HL-60/S4 treated with phorbol 12-myristate 13-acetate at 8.2 ng/mL for 4 days and 3 days (cell line): ENCODE measurements around the gene FAHD2A.
"Not testable (repeated sequence)": the region's sequence is repeated elsewhere in the genome, so short reads cannot be mapped to it uniquely, and the experiment has no call there.

Experiments
- in situ Hi-C: fragments of 300-500 bp; cut with MboI; formaldehyde crosslinking; loops from 2 replicates; pipeline ENCODE4 v1.15.0; 2022; ENCODE audit warnings: low sequenced_read_pairs

The FAHD2A gene

DNA sequence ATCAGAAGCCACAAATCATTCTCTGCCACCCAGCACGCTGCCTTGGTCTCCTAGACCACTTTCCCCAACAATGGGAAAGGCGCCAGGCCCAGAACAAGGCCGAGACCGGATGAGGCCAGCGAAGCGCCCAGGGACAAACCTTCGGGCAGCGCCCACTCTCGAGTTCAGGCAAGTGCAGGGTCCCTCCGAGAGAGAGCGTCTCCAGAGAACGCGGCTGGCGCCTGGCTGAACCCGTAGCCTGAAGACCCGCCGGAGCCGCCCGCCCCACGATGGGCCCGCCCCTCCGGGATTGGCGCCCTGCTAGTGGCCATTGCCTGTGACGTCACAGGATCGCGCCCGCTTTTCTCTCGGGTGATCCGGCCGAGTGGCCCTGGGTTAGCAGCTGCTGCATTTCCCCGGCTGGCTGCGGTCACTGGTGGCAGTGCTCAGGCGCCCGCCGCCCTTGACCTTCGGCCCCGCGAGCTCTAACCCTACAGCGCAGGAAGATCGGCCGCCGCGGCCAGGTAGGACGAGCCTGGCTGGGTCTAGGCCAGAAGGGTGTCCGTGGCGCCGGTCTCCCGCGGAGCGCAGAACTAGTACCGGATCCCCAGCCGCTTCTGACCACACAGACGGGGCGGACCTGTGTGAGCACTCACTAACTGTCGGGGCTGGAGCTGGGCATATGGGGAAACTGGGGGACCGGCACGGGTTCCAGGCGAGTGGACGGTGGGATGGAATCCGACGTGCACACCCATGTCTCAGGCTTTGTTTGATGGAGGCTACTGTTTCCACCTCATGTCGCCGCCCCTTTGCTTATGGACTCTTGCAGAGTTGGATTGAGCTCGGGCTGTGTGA lies at the start of gene FAHD2A:
Gene FAHD2A (plus strand): TSS at position 339 of the 834 bp plus-strand sequence. CDS start 2,851 bp downstream, outside the sequence.
- in situ Hi-C loops, result no loop called here

DNA sequence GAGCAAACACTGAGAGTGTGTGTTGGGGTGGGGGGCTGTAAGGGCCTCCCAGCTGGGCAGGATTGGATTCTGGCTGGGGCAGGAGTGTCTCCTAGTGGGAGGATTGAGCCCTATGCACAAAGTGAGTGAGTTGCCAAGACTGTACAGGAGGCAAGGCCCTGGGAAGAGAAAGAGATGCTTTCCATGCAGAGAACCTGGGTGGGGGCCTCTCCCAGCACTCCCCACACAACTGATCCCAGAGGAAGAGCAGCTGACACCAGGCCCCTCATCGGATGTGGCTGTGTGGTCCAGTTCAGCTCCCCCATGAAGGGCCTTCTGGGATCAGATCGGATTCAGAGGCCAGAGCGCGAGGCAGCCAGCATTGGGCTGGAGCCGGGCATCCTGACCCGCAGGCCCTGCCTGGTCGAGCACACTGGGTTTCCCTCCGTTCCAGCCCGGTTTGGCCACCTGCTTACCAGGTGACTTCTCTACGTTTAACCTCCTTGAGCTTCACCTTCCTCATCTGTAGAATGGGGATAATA lies 49.4 kb upstream of the FAHD2A start:
- in situ Hi-C loops, result no loop called here

DNA sequence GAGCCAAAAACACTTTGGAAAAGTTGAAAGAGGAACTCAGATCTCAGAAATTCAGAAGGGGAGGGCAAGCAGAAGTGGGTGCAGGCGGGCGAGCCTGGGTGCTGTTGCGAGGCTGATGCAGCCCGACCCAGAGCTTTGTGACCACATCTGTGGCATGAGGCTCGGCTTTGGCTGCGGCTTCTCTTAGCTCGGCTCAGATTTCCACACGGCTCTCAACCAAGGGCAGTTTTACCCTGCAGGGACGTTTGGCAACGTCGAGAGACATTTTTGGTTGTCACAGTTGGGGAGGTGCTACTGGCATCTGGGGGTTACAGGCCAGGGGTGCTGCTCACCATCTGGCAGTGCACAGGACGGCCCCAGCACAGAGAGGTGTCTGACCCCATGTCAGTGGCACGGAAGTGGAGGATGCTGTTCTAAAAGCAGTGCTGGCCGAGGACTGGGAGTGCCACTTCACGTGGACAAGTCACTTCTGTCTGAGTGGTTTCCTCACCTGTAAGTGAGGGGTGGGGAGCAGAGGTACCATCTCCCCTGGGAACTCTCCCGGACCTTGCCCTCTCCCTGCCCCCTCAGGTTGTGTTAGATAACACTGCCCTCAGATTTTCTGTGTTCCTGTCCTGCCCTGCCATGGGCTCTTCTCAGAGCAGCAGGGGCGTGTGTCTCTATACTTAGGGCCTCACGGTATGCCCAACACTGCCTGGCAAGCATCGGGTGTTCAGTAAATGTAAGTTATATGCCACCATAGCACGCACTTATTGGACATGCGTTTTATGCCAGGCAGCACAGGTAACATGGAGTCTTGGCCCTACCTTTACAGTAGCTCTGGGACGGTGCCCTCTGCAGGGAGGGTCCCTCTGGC lies 48.7 kb upstream of the FAHD2A start:
- in situ Hi-C loops, result no loop called here

GRCh38 chr2:95354469-95354901 lies 48.0 kb upstream of the FAHD2A start:
- in situ Hi-C loops, result no loop called here

- in situ Hi-C loops, result no loop called here
Observed at GRCh38 chr2:95354925-95355324, 47.6 kb upstream of the FAHD2A start.

DNA sequence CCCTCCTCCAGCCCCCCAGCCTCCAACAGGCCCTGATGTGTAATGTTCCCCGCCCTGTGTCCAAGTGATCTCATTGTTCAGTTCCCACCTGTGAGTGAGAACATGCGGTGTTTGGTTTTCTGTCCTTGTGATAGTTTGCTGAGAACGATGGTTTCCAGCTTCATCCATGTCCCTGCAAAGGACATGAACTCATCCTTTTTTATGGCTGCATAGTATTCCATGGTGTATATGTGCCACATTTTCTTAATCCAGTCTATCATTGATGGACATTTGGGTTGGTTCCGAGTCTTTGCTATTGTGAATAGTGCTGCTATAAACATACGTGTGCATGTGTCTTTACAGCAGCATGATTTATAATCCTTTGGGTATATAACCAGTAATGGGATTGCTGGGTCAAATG lies 47.0 kb upstream of the FAHD2A start:
- in situ Hi-C loops, result not testable (repeated sequence)

GRCh38 chr2:95356821-95357700 lies 45.4 kb upstream of the FAHD2A start:
- in situ Hi-C loops, result no loop called here

- in situ Hi-C loops, result no loop called here
Observed at GRCh38 chr2:95357717-95358280, 44.7 kb upstream of the FAHD2A start.

GRCh38 chr2:95359031-95359430 lies 43.5 kb upstream of the FAHD2A start:
- in situ Hi-C loops, result no loop called here

GRCh38 chr2:95359501-95359930 lies 43.0 kb upstream of the FAHD2A start:
- in situ Hi-C loops, result no loop called here

DNA sequence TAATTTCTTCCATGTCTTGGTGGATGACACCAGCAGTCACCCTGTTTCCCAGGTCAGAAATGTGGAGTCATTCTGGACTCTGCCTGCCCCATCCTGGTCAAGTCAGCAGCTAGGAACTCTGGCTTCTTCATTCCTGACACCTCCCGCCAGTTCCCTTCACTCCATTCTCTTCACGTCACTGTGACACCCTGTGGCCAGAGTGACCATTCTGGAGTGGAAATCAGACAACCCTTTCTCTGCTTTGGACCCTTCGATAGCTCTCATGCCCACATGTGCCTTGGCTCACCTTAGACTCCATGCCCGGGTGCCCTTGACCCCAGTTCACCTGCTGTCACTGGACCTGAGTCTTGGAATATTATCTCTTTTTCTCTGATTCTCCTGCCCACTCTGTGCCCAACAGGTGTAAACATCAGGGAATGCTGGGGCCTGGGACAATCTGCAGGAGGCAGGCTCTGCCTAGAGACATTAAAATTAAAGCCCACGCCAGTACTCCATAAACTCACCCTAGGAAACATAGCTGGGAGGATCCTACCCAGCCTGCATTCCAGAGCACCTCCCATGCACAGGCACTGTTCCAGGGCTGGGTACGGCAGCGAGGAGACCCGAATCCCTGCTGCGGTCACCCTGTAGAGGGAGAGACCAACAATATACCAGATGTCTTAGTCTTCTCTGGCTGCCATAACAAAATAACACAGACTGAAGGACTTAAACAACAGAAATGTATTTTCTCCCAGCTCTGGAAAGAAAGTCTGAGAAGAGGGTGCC lies 41.1 kb upstream of the FAHD2A start:
- in situ Hi-C loops, result no loop called here

- in situ Hi-C loops, result no loop called here
Observed at GRCh38 chr2:95362486-95362885, 40.0 kb upstream of the FAHD2A start.

DNA sequence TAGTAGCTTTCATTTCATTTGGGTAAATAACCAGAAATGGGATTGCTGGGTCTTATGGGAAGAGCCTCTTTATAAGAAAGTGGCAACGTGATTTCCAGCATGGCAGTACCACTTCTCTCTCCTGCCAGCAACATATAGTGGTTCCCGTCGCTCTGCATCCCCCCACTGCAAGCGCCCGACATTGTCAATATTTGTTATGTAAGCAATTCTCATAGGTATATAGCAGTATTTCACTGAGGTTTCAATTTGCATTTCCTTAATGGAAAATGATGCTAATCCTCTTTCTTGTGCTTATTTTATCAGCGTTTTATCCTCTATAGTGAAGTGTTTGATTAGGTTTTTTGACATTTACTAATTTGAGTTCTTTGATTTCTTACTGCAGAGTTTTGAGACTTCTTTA lies 36.0 kb upstream of the FAHD2A start:
- in situ Hi-C loops, result no loop called here

- in situ Hi-C loops, result no loop called here
Observed at GRCh38 chr2:95372216-95372829, 30.2 kb upstream of the FAHD2A start.

DNA sequence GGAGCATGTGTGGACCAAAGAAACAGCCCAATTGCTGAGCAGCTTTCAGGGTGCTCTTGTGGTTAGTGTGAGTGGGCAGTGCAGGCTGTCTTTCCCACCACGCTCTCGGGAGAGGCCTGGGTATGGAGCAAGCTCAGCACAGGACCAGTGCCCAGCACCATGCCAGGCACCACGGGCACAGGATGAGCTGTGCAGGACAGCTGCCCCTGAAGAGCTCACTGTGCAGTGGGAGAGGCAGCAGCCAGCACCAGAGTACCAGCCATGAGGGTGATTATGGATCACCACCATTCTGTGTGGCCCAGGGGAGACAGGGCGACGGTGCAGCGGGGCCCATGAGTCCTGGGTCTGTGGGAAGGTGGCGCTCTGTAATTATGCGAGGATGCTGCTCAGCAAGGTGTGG lies 29.7 kb upstream of the FAHD2A start:
- in situ Hi-C loops, result no loop called here

DNA sequence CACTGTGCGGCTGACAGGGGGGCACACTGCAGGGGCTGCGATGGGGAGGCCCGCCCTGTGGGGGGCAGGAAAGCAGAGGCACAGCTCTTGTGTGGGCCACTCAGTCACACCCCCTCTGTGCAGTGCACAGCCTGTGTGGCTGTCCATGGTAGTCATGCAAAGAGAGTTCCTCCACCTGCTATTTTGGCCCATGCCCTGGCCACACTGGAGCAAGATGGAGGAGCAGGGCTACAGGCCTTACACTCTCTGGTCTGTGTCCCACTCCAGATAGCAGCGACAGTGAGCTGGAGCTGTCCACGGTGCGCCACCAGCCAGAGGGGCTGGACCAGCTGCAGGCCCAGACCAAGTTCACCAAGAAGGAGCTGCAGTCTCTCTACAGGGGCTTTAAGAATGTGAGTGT lies 28.5 kb upstream of the FAHD2A start:
- in situ Hi-C loops, result no loop called here

DNA sequence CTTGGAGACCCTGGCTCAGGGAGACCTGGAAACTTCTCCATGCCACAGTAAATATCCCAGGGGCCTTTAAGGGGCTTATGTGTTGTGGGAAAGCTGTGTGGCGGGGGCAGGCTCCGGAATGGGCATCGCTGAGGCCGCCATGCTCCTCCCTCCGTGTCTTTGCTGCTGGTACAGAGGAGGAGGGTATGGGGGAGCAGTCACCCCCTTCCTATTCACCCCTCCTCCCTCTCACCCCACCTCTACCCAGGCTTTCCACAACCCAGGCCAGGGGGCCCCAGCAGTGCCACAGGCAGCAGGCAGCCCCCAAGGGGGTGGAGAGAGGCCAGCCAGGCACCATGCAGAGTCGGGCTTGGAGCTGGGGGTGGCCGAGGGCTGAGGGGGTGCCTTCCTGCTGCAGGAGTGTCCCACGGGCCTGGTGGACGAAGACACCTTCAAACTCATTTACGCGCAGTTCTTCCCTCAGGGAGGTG lies 28.0 kb upstream of the FAHD2A start:
- in situ Hi-C loops, result no loop called here

DNA sequence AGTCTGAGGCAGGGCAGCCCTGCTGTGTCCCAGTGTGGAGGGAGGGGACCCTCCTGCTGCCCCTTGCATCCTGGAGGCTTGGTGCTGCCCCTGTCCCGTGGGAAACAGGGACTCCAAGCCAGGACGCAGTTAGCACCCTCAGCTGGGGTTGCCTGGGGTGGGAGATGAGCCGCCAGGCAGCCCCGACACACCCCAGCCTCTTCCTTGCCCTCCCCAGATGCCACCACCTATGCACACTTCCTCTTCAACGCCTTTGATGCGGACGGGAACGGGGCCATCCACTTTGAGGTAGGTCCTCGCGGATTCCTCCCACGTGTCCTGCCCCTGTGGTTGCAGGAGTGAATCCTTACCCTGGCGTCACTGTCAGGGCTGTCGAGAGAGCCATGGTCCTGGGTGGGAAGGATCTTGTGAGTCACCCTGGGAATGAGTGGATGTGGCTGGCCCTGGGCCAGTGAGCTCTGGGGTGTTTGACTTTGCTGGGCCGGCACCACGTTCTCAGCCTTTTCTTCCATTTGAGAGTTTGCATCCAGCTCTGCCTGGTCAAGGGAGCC lies 27.5 kb upstream of the FAHD2A start:
- in situ Hi-C loops, result no loop called here
